IMR-90 (cell line): ENCODE measurements around the gene HPSE2.

Experiments used
- CEBPB ChIP-seq: IDR thresholded peaks from 2 replicates; pipeline ENCODE4 v1.6.1; 2012; ENCODE audit warnings: low read depth, low read length, improper control_type of control experiment
- CHD1 ChIP-seq: IDR thresholded peaks from 2 replicates; pipeline ENCODE4 v1.6.1; 2012; ENCODE audit warnings: low read depth, low read length, improper control_type of control experiment
- CTCF ChIP-seq: conservative IDR thresholded peaks from 2 replicates; pipeline ENCODE4 v1.5.1; 2012; ENCODE audit warnings: mild to moderate bottlenecking, low read depth, low read length, improper control_type of control experiment
- FOS ChIP-seq: fragments of 150-350 bp; IDR thresholded peaks from 2 replicates; pipeline ENCODE4 v1.6.1; 2016; ENCODE audit warnings: low read depth, low read length
- POLR2A ChIP-seq: IDR thresholded peaks from 2 replicates; pipeline ENCODE4 v1.6.1; 2012; ENCODE audit warnings: mild to moderate bottlenecking, low read depth, low read length
- RAD21 ChIP-seq: IDR thresholded peaks from 2 replicates; pipeline ENCODE4 v1.6.1; 2012; ENCODE audit warnings: low read length, improper control_type of control experiment

GRCh38 chr10:98517672-98518071 is 718.0 kb downstream of the HPSE2 start:
- TF ChIP-seq CTCF (no peak), POLR2A (no peak), RAD21 (no peak), CEBPB (no peak), CHD1 (no peak), FOS (no peak)
